Inflammatory macrophage treated with lipopolysaccharide for 4 hours (primary cell): ENCODE measurements around the gene MALRD1.

Experiments
- DNase-seq: peaks from one replicate; pipeline ENCODE4 v3.0.0-alpha.2; 2020

Gene MALRD1

GRCh38 chr10:19245889-19246752 lies 197.5 kb downstream of the MALRD1 start:
- DNase-seq: no peak

DNA sequence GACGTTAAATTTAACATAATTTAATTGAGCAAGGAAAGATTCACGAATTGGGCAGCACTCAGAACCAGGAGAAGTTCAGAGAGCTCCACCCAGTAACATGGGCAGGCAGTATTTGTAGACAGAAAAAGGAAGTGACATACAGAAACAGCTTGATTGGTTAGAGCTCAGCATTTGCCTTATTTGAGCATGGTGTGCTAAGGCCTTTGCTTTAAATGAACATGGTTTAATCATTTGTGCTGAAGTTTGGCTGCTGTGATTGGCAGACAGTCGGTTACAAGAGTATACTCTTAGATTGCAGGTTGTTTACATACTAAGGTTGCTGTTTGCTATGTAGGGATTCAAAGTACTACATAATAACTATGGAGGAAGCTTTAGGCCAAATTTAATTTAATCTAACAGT lies 199.2 kb downstream of the MALRD1 start:
- no peak for DNase-seq

DNA sequence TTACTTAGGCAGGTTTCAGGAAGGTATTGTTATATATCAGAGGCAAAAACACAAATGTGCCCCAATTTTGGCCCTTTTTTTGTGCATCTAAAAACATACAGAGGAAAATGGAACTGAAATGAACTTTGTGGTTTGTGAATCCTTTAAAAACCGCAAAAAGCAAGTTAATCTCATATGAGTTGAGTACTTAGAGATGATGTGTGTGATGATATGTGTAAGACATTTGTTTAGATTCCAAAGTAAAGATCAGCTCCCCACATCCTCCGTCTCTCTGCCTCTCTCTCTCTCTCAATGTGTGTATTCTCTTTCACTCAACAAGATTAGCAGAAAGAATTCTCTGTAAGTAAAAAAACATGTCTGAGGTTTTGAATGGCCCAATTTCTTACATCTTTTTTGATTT lies 201.9 kb downstream of the MALRD1 start:
- no peak for DNase-seq

DNA sequence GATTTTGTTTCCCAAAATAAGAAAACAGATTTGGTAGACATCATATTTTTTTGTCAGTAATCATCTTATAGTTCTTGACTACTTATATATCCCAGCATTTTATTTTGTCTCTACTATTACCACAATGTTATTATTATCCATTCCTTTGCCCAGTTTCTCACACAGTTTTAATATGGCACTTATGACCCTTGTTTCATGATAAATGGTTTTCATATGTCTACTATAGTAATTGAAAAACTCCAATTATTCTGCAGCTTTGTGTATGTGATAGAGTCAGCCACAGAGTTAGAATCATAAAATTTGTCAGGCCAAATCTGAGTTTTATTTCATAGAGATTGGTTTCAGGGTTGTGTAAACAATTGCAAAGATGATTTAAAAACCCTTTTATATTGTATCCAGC lies 203.9 kb downstream of the MALRD1 start:
- DNase-seq: no peak

- no peak for DNase-seq
Measured at GRCh38 chr10:19256331-19256730, 207.7 kb downstream of the MALRD1 start.

- DNase-seq: no peak
Measured at GRCh38 chr10:19263262-19263661, 214.7 kb downstream of the MALRD1 start.

GRCh38 chr10:19283285-19283684 lies 234.7 kb downstream of the MALRD1 start:
- DNase-seq: no peak

DNA sequence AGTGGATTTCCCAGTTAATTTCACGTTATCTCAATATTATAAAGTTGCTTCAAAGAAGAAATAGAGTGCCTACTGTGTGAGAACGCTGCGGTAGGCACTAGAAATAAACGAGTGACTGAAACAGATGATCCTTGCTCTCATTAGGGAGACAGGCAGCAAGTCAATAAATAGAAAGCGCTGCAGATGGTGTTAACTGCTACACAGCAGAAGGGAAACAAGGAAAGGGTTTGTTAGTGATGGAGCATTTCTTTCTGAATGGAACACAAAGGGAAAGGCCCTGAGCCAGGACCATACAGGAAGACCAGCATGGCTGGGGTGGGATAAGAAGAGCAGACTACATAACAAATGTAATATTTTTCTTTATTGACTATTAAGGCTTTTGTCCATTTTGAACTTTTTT lies 235.2 kb downstream of the MALRD1 start:
- DNase-seq: no peak

DNA sequence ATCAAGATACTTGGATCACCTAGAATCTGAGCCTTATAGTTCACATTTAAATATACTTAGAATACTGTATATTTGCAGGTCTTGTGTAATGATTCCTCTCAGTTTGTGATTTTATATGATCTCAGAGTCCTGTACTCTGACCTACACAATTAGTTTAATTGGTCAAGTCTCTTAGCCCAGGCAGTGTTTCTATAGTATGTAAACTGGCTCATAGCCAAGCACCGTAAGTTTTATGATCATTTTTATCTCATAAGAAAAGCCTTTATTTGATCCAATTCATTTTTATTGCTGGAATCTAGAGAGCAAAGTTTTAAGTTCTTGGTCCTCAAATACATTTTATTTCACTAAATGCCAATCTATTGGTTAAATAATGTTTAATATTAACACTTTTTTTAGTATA lies 242.2 kb downstream of the MALRD1 start:
- no peak for DNase-seq

DNA sequence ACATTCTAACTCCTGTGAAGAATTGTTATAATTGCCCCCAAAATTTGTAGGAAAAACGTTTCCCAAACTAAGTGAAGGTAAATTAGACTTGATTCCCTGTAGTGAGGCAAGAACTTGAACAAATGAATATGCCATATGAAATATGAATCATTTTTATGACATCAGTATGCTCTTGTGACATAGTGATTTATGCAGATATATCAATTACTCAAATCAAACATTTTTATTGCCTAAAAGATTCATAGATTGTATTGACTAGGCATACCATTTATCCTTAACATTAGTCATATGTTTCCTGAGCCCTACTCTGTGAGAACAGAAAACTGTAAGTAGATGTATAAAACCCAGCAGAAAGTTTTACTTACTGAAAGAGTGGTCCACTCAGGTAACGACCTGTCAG lies 245.6 kb downstream of the MALRD1 start:
- no peak for DNase-seq

DNA sequence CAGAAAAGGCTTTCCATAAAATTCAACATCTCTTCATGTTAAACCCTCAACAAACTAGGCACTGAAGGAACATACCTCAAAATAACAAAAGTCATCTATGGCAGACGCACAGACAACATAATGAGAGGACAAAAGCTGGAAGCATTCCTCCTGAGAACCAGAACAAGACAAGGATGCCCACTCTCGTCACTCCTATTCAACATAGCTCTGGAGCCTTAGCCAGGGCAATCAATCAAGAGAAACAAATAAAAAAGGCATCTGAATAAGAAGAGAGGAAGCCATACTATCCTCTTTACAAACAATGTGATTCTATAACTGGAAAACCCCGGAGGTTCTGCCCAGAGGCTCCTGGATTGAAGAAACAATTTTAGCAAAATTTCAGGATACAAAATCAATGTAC lies 251.0 kb downstream of the MALRD1 start:
- no peak for DNase-seq

DNA sequence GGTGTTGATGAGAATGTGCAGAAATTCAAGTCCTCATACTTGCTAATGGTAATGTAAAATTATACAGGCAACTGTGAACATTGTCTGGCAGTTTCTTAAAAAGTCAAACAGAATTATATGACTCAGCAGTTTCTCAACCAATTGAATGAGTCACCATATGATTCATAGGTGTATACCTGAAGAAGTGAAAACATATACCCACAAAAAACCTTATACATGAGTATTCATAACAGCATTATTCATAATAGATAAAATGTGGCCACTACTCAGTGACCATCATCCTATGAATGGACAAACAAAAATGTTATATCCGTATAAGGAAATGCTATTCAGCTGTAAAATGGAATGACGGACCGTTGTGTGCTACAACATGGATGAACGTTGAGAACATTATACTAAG lies 253.5 kb downstream of the MALRD1 start:
- no peak for DNase-seq

DNA sequence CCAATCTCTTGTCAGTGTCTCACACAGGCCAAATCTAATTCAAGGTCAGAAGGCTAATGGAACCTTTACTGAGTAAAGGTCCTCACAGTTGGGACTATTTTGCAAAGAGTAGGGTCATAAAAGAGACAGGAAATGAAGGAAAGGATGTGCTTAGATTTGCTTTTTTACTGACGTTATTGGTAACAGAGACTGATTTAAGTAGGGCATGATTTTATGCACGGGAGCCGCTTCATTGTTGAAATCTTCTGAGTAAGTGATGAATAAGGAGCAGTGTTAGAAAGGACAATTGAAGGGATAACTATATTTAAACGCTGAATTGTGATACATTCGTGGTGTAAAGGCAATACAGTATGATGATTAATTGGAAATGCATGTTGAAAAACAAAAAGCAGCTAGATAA lies 261.5 kb downstream of the MALRD1 start:
- no peak for DNase-seq

- DNase-seq: no peak
Measured at GRCh38 chr10:19316204-19316870, 267.7 kb downstream of the MALRD1 start.

- DNase-seq: no peak
Measured at GRCh38 chr10:19317952-19318351, 269.4 kb downstream of the MALRD1 start.

DNA sequence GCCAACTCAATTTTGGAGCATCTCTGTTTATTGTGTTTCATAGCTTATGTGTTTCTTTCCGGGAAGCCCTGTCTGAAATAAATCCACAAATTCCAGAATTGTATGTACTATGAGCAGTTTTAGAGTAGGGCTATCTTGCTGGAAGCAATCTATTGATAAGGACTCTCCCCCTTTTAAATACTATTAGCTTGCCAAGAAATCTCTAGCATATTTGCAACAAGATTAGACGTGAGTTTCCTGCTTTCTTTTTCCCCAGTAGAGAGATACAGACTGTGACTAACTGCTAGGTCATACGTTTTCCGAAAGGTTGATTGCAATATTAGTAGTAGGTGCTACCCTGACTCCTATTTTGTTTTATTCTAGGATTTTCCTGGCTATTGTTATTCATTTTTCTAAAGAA lies 277.0 kb downstream of the MALRD1 start:
- no peak for DNase-seq

GRCh38 chr10:19328582-19328981 lies 280.0 kb downstream of the MALRD1 start:
- no peak for DNase-seq

- DNase-seq: no peak
Measured at GRCh38 chr10:19329475-19329874, 280.9 kb downstream of the MALRD1 start.

DNA sequence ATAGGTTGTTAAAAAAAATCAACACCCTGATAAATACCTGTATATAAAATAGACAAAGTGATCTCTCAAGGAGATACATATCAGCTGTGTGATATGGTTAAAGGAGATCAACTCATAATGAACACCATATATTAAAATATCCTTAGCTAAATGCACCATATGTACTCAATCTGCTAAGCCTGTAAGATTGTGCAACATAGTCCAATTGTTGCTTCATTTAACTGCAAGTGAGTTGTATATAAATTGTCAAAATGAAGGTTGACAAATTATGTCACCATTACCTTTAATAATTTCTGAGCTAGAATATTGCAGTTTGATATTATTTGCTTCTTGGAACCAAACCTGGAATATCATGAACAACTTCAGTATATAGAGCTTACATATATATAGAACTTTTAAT lies 283.7 kb downstream of the MALRD1 start:
- no peak for DNase-seq

DNA sequence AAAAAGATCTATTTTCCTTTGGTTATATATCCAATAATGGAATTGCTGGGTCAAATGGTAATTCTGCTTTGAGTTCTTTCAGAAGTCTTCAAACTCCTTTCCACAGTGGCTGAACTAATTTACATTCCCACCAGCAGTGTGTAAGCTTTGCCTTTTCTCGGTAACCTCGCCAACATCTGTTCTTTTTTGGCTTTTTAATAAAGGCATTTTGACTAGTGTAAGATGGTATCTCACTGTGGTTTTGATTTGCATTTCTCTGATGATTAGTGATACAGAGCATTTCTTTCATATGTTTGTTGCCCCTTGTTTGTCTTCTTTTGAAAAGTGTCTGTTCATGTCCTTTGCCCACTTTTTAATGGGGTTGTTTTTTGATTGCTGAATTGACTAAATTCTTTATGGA lies 285.0 kb downstream of the MALRD1 start:
- no peak for DNase-seq

GRCh38 chr10:19347621-19348020 lies 299.0 kb downstream of the MALRD1 start:
- no peak for DNase-seq

DNA sequence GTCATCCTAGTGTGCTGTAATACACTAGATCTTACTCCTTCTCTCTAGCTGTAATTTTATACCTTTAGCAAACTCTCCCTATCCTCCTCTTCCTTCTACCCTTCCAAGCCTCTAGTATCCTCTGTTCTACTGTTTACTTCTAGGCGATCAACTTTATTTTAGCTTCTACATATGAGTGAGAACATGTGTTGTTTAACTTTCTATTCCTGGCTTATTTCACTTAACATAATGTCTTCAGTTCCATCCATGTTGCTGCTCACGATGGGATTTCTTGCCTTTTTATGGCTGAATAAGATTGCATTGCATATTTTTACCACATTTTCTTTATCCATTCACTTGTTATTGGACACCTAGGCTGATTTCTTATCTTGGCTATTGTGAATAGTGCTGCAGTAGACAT lies 318.6 kb downstream of the MALRD1 start:
- no peak for DNase-seq

GRCh38 chr10:19373988-19374387 lies 325.4 kb downstream of the MALRD1 start:
- DNase-seq: no peak

GRCh38 chr10:19385846-19386450 lies 337.3 kb downstream of the MALRD1 start:
- no peak for DNase-seq
